ENCODE results near the gene SUPT3H. TPM values are rescaled to one million over a fixed set of nuclear protein-coding genes. Genes with fewer than 3 reads are reported as not detected.
A peak's percentile ranks its signal among the peaks of the same experiment; 100 is the strongest.

Gene SUPT3H
- total and polyA plus RNA-seq, 2 of the 8 experiments (the other 6 are each of a cell fraction or from before 2014, with no cell fraction given), result 18.8 to 23.0 TPM

- no peak overlapping the region for H3K14ac ChIP-seq (ENCODE audit: insufficient read length)
- FAIRE-seq (no peak), DNase-seq (ENCODE audit: low read depth in 1 of 2, low spot score in 2 of 2) (no peak)
- H3K27ac ChIP-seq (ENCODE audit: low read depth, low read length), result no peak overlapping the region
- no peak overlapping the region for H3K18ac ChIP-seq (ENCODE audit: extremely low read depth, low read length)
- H2BK5ac ChIP-seq (ENCODE audit: low read depth, low read length), result no peak overlapping the region
- no peaks in the 10 kb centered on the region for H3K27me3 ChIP-seq (replicated peaks in 1 of 4; ENCODE audit: control insufficient read depth in 3 of 4, extremely low read depth in 1 of 4, insufficient read depth in 3 of 4, low read length in 3 of 4)
- H3K9me3 ChIP-seq (ENCODE audit: insufficient read depth in 2 of 2, low read depth in 1 of 2, low read length in 1 of 2), result peaks cover 0 to 2% of the 10 kb centered on the region in 2 experiments; a peak in 2 of 4 replicates
- H2BK120ac ChIP-seq (replicated peaks; ENCODE audit: low read depth, low read length), result no peak overlapping the region
- no peak overlapping the region for H3K56ac ChIP-seq (replicated peaks; ENCODE audit: insufficient read length, low read depth, low read length)
- H3K23me2 ChIP-seq (ENCODE audit: low read depth, low read length), result no peaks in the 10 kb centered on the region
- H4K5ac ChIP-seq (ENCODE audit: insufficient read length, low read depth, low read length), result peak overlapping the region; percentile 29
- H3K4me3 ChIP-seq (ENCODE audit: extremely low read depth in 1 of 4, insufficient read depth in 2 of 4, low read depth in 3 of 4, low read length in 4 of 4), result no peak overlapping the region
- H3K36me3 ChIP-seq (ENCODE audit: control insufficient read depth in 2 of 4, insufficient read depth in 4 of 4, low read length in 3 of 4), result no peaks in the 10 kb centered on the region; a peak in 1 of 8 replicates
- peak overlapping the region in 1 of 2 experiments; percentile 12; a peak in 1 of 4 replicates for H3K4me2 ChIP-seq (ENCODE audit: insufficient read depth in 1 of 2, low read depth in 2 of 2, low read length in 2 of 2)
- CTCF ChIA-PET (ENCODE audit: partially characterized antibody), result no interaction called here
- no peaks in the 10 kb centered on the region; a peak in 1 of 4 replicates for H3K79me2 ChIP-seq (ENCODE audit: control insufficient read depth in 1 of 2, insufficient read depth in 2 of 2, low read length in 2 of 2)
- no peak overlapping the region for H3K9ac ChIP-seq (replicated peaks in 1 of 4; ENCODE audit: extremely low read depth in 1 of 4, low read depth in 3 of 4, low read length in 3 of 4)
- 46% methylated on average over 3 of the region's 3 CpGs; no CpG with 5 or more reads in 1 of the 2 experiments for WGBS, 2 experiments (ENCODE audit: extremely low coverage in 1 of 2, insufficient coverage in 1 of 2, insufficient read length in 1 of 2, insufficient replicate concordance in 2 of 2, low coverage in 1 of 2, low lambda C conversion rate in 2 of 2, missing lambda C conversion rate in 1 of 2)
- H2BK12ac ChIP-seq (ENCODE audit: low read depth, low read length), result no peak overlapping the region
- no peaks in the 10 kb centered on the region; the same call in 1 of the 2 replicates for H3K79me1 ChIP-seq (ENCODE audit: low read depth, low read length)
- no peak overlapping the region for H3K4ac ChIP-seq (replicated peaks; ENCODE audit: insufficient read length, low read depth, low read length)
- no peak overlapping the region for H2AK5ac ChIP-seq (ENCODE audit: low read depth, low read length)
- H2AFZ ChIP-seq (ENCODE audit: low read length), result no peak overlapping the region
- H4K20me1 ChIP-seq (replicated peaks in 1 of 2; ENCODE audit: control insufficient read depth in 1 of 2, insufficient read depth in 2 of 2, low read length in 2 of 2), result no peaks in the 10 kb centered on the region
- H3K4me1 ChIP-seq (replicated peaks in 1 of 4; ENCODE audit: control insufficient read depth in 3 of 4, insufficient read depth in 4 of 4, low read length in 3 of 4), result peaks cover 0 to 5% (median 2%) of the 10 kb centered on the region in 4 experiments; a peak in 4 of 7 replicates
- POLR2A ChIA-PET (ENCODE audit: partially characterized antibody), result no interaction called here
- no peak overlapping the region for H4K91ac ChIP-seq (replicated peaks; ENCODE audit: insufficient read length, low read length)
- H4K8ac ChIP-seq (ENCODE audit: extremely low read depth, insufficient read depth, low read length), result no peak overlapping the region
- H2BK15ac ChIP-seq (ENCODE audit: low read length), result no peak overlapping the region
- H3K23ac ChIP-seq (ENCODE audit: insufficient read length), result no peak overlapping the region
- no peak overlapping the region for H2BK20ac ChIP-seq (ENCODE audit: low read length)
- TF ChIP-seq SP4 (IDR thresholded peaks at IDR 0.05; ENCODE audit: low read length) (no peak), BCL11A (IDR thresholded peaks at IDR 0.05; ENCODE audit: low read depth in 2 of 2, low read length in 2 of 2) (no peak), EGR1 (IDR thresholded peaks at IDR 0.05; ENCODE audit: borderline replicate concordance, low read depth, low read length) (no peak), SAP30 (IDR thresholded peaks at IDR 0.05; ENCODE audit: insufficient read depth, insufficient replicate concordance, low read length) (no peak), ASH2L (IDR thresholded peaks at IDR 0.05; ENCODE audit: low read length) (no peak), KDM4A (IDR thresholded peaks at IDR 0.05; ENCODE audit: low read depth, low read length, severe bottlenecking) (no peak), NRF1 (IDR thresholded peaks at IDR 0.05; ENCODE audit: low read depth, low read length) (no peak), POLR2AphosphoS5 (IDR thresholded peaks at IDR 0.05; ENCODE audit: low read depth, low read length) (no peak), MAFK (IDR thresholded peaks at IDR 0.05; ENCODE audit: low read depth, low read length) (no peak), POU5F1 (IDR thresholded peaks at IDR 0.05; ENCODE audit: low read depth, low read length) (no peak), USF2 (IDR thresholded peaks at IDR 0.05; ENCODE audit: low read length) (no peak), NANOG (IDR thresholded peaks at IDR 0.05; ENCODE audit: insufficient read depth, low read depth, low read length, poor library complexity, severe bottlenecking) (no peak)
Measured at GRCh38 chr6:45212976-45213375, 164.8 kb downstream of the SUPT3H start.
